OCI-LY7 (cell line): ENCODE measurements around the gene HOXB1. TPM values are rescaled to one million over a fixed set of nuclear protein-coding genes. Genes with fewer than 3 reads are reported as not detected.

Experiments used
- BruUV-seq: library from RNA; stranded (reverse); fragments of 400-500 nt; replicated peaks from 2 replicates; lab custom pipeline; 2021; lab: Mats Ljungman, UMichigan
- CTCF ChIA-PET: fragments of 300-600 bp; sonication (Branson Sonifier 250); formaldehyde crosslinking; loops from one replicate; lab custom pipeline; 2022; ENCODE audit warnings: antibody characterized with exemption; ENCODE audit not compliant: unreplicated experiment; lab: Charles Lee
- POLR2A ChIA-PET: fragments of 300-600 bp; sonication (Branson Sonifier 250); formaldehyde crosslinking; loops from one replicate; lab custom pipeline; 2022; ENCODE audit warnings: antibody characterized with exemption; lab: Charles Lee
- DNase-seq: peaks from one replicate; pipeline ENCODE4 v3.0.0-alpha.2; 2015; ENCODE audit warnings: low spot score
- H2AFZ ChIP-seq: fragments of 200-600 bp; sonication (generic), shearing (Covaris generic); 2 replicates; pipeline ENCODE4 v1.6.1; 2014; ENCODE audit warnings: mild to moderate bottlenecking, antibody characterized with exemption, low read length, moderate library complexity
- H3K27ac ChIP-seq: fragments of 200-600 bp; sonication (generic); 2 replicates; pipeline ENCODE4 v1.5.1; 2014; ENCODE audit warnings: mixed run types, low read depth, mild to moderate bottlenecking, moderate library complexity, low read length, inconsistent platforms; ENCODE audit not compliant: poor library complexity, severe bottlenecking
- H3K36me3 ChIP-seq: fragments of 200-600 bp; sonication (generic); 2 replicates; pipeline ENCODE4 v1.6.1; 2014; ENCODE audit warnings: mild to moderate bottlenecking, antibody characterized with exemption, low read length, moderate library complexity, mixed read lengths; ENCODE audit not compliant: insufficient read depth
- H3K4me1 ChIP-seq: fragments of 200-600 bp; sonication (generic); 2 replicates; pipeline ENCODE4 v1.5.1; 2014; ENCODE audit warnings: mild to moderate bottlenecking, low read length; ENCODE audit not compliant: insufficient read depth, poor library complexity, severe bottlenecking
- H3K4me2 ChIP-seq: fragments of 200-600 bp; sonication (generic); 2 replicates; pipeline ENCODE4 v1.6.1; 2014; ENCODE audit warnings: mild to moderate bottlenecking, low read length
- H3K4me3 ChIP-seq: fragments of 200-600 bp; sonication (generic); 2 replicates; pipeline ENCODE4 v1.5.1; 2014; ENCODE audit warnings: mild to moderate bottlenecking, low read depth, low read length; ENCODE audit not compliant: poor library complexity, severe bottlenecking
- H3K79me2 ChIP-seq: fragments of 200-600 bp; sonication (generic); 2 replicates; pipeline ENCODE4 v1.6.1; 2016; ENCODE audit warnings: low read depth, mild to moderate bottlenecking, low read length, moderate library complexity, mixed read lengths; ENCODE audit not compliant: insufficient read depth
- H3K9me2 ChIP-seq: fragments of 200-600 bp; sonication (generic); 2 replicates; pipeline ENCODE4 v1.6.1; 2016; ENCODE audit warnings: mild to moderate bottlenecking, low read length, mixed read lengths; ENCODE audit not compliant: insufficient read depth
- H3K9me3 ChIP-seq: fragments of 200-600 bp; sonication (generic); 2 replicates; pipeline ENCODE4 v1.6.1; 2014; ENCODE audit warnings: mild to moderate bottlenecking, mixed run types, low read length, mixed read lengths
- H4K20me1 ChIP-seq: fragments of 200-600 bp; sonication (generic); 2 replicates; pipeline ENCODE4 v1.6.1; 2014; ENCODE audit warnings: mild to moderate bottlenecking, antibody characterized with exemption, low read length, moderate library complexity, mixed read lengths; ENCODE audit not compliant: insufficient read depth
- CTCF ChIP-seq: fragments of 200-600 bp; sonication (generic); conservative IDR thresholded peaks from 2 replicates; pipeline ENCODE4 v1.5.1; 2014; ENCODE audit warnings: mild to moderate bottlenecking, antibody characterized with exemption, low read length, moderate library complexity, mixed read lengths
- EZH2phosphoT487 ChIP-seq: fragments of 200-600 bp; sonication (generic); IDR thresholded peaks from 2 replicates; pipeline ENCODE4 v1.6.1; 2018; ENCODE audit warnings: low read depth, borderline replicate concordance, mild to moderate bottlenecking, mixed run types, antibody characterized with exemption, low read length, moderate library complexity, mixed read lengths
- intact Hi-C: fragments of 100-400 bp; cut with micrococcal nuclease; formaldehyde crosslinking; loops from one replicate; pipeline ENCODE4 v1.10.0; 2022; ENCODE audit not compliant: unreplicated experiment
- total RNA-seq, 2 experiments: library from RNA; depleted of rRNA in 1 of 2; stranded (reverse); fragments of >200 nt in 1 of 2; shearing (Covaris generic) in 1 of 2; gene quantifications; 2 replicates each; pipeline ENCODE4 v1.2.3, GENCODE V29; 2014 to 2022

Gene HOXB1
- total RNA-seq, 2 experiments from 2014 or later, result not detected

- H3K4me2 ChIP-seq, result no peak overlapping the region
- no peaks in the 10 kb centered on the region for H3K9me3 ChIP-seq
- no peaks in the 10 kb centered on the region for H3K36me3 ChIP-seq
- CTCF ChIA-PET, result no interaction called here
- H3K79me2 ChIP-seq, result no peaks in the 10 kb centered on the region
- DNase-seq, result no peak
- H3K4me1 ChIP-seq, result no peaks in the 10 kb centered on the region
- H3K4me3 ChIP-seq, result no peak overlapping the region
- no peaks in the 10 kb centered on the region for H3K9me2 ChIP-seq
- no peaks in the 10 kb centered on the region for H4K20me1 ChIP-seq
- no peak overlapping the region for H3K27ac ChIP-seq
- BruUV-seq, result no TSS peak
- no peak overlapping the region for H2AFZ ChIP-seq
- intact Hi-C loops, result no loop called here
- TF ChIP-seq EZH2phosphoT487 (no peak), CTCF (no peak)
- POLR2A ChIA-PET, result no interaction called here
Observed at GRCh38 chr17:48562934-48563333, 32.1 kb upstream of the HOXB1 start.

- Histone ChIP-seq H3K79me2 (no peaks in the 10 kb centered on the region), H3K9me2 (no peaks in the 10 kb centered on the region), H3K36me3 (no peaks in the 10 kb centered on the region), H2AFZ (no peak overlapping the region), H3K4me2 (no peak overlapping the region), H3K4me1 (no peaks in the 10 kb centered on the region), H3K4me3 (no peak overlapping the region), H3K9me3 (no peaks in the 10 kb centered on the region), H4K20me1 (no peaks in the 10 kb centered on the region), H3K27ac (no peak overlapping the region)
- BruUV-seq, result no TSS peak
- intact Hi-C loops, result no loop called here
- TF ChIP-seq EZH2phosphoT487 (no peak), CTCF (no peak)
- CTCF ChIA-PET, result no interaction called here
- POLR2A ChIA-PET, result no interaction called here
- no peak for DNase-seq
Observed at GRCh38 chr17:48561884-48562810, 31.3 kb upstream of the HOXB1 start.
